ENCODE data around the gene RUNX2.

RUNX2 gene

DNA sequence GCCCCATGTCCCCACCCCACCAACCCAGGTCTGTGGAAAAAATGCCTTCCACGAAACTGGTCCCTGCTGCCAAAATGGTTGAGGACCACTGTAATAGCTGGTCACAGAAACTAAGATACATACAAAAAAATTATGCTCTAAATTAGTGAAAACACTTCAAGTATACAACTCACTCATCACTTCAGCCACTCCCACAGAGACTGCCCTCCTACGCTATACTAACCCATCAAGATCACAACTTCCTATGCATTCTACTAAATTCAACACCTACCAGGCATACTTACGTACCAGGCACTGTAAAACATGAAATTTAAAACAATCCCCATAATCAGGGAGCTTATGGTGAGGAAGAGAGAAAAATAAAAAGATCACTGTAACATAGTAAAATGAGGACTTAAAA, 22.9 kb downstream of the RUNX2 start:
- no peak for DNase-seq (ENCODE audit: low read depth in 2 of 2)

DNA sequence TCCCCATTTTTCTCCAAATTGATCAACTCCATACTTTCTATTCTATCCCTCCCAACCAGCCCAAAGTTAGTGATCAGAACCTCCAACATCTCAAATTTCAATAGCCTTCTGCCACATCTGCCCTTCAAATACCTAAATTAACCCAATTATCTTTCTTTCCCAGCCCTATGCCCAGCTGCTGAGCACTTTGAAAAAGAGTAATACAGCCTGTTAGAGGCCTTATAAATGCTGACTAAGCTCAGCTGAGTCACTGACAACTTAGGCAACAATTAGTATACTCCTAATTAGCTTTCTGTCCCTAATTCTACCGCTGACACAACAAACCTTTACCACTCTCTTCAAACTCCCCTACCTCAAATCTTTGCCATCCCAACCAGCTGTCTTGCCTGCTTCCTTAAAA, 23.5 kb downstream of the RUNX2 start:
- no peak for DNase-seq (ENCODE audit: low read depth in 2 of 2)

DNA sequence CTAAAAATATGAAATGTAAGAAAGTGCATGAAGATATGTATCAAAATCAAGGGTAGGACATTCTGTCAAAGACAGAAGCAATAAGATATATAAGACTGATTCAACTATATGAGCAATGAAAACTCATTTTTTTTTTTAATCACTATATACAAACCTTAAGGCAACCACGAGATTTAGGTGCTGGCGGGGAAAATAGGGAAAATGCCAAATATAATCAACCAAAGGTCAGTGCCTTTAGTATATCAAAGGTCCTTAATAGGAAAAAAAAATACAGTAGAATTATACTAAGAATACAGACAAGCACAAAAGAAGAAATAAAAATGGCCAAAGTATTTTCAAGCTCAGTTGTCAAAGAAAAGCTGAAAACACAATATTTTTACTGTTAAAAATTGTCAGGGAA, 25.5 kb downstream of the RUNX2 start:
- DNase-seq (ENCODE audit: low read depth in 2 of 2): no peak

- no peak for DNase-seq (ENCODE audit: low read depth in 2 of 2)
These were observed 36.3 kb downstream of the RUNX2 start for GRCh38 chr6:45364466-45364865.

- no peak for DNase-seq (ENCODE audit: low read depth in 2 of 2)
These were observed 36.9 kb downstream of the RUNX2 start for GRCh38 chr6:45365036-45365435.

DNA sequence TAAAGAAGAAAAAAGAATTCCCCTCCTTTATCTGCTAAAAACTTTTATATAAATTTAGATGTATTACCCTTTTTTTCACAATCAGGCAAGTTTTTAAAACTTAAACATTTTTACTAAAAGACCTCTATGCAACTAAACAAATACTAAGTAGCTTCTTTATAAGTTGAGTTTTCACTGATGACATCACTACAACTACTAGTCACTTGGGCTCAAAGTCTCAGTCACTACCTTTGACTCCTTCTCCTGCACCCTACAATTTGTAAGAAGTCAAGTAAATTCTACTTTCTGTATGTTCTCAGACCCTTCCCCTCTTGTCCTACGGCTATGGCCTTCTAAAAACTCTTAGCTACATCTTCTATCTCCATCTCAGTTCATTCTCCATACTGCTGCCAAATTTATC, 38.4 kb downstream of the RUNX2 start:
- no peak for DNase-seq (ENCODE audit: low read depth in 2 of 2)

GRCh38 chr6:45367999-45368398, 39.9 kb downstream of the RUNX2 start:
- no peak for DNase-seq (ENCODE audit: low read depth in 2 of 2)

DNA sequence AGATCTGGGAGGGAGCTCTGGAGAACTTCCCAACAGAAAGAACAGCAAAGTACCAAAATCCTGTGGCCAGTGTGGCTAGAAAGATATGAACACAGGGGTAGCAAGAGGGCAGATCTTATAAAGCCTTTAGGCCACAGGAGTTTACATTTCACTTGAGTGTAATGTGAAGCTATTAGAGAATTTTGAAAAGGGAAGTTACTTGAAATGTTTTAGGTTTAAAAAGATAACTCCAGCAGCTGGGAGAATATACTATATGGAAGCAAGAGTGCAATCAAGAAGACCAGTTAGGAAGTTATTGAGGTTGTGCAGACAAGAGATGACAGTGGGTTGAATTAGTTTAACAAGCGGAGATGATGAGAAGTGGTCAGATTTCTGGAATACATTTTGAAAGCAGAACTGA, 41.7 kb downstream of the RUNX2 start:
- no peak for DNase-seq (ENCODE audit: low read depth in 2 of 2)

GRCh38 chr6:45371924-45372573, 43.9 kb downstream of the RUNX2 start:
- no peak for DNase-seq (ENCODE audit: low read depth in 2 of 2)

DNA sequence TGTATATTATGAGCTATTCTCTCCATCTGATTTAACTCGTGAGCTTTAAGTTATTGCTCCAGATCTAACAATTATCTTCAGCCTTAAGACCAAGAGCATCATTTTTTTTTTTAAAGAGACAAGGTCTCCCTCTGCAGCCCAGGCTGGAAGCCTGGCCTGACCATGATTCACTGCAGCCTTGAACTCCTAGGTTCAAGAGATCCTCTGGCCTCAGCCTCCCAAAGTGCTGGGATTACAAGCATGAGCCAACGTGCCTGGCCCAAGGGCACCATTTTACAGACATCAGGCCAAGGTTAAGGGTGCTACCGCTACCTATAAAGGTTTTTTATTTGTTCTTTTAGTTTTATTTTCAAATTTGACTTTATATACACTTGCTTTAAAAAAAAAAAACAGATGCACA, 47.3 kb downstream of the RUNX2 start:
- DNase-seq (ENCODE audit: low read depth in 2 of 2): no peak

- no peak for DNase-seq (ENCODE audit: low read depth in 2 of 2)
These were observed 48.3 kb downstream of the RUNX2 start for GRCh38 chr6:45376310-45377042.

DNA sequence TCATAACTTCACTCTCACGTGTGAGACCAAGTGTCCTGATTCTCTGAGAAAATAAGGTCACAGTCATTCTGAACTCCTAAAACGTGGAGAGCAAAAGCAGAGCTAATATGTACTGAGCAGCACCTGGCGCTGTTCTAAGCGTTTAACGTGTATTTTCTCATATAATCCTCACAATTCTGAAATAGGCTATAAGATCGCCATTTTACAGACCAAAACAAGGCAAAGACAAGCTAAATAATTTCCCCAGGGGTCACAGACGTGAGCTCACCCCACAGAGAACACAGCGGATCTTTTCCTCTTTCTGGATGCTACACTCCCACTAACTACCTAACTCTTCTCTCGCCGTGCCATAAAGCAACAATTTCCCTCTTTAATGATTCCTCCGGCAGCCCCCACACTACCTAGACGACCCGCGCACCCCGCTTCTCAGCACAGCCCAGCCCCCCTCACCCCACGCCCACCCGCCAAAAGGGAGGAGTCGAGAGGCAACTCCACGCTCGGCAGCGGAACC, 49.0 kb downstream of the RUNX2 start:
- peak in 1 of 2 donors; percentile 72 for DNase-seq (ENCODE audit: low read depth in 2 of 2)

GRCh38 chr6:45377554-45378333, 49.6 kb downstream of the RUNX2 start, which contains the start of gene SUPT3H:
TSS of gene SUPT3H (minus strand) at chr6:45377934.
- DNase-seq (ENCODE audit: low read depth in 2 of 2): peak; percentile 81 to 89

- DNase-seq (ENCODE audit: low read depth in 2 of 2): no peak
These were observed 50.3 kb downstream of the RUNX2 start for GRCh38 chr6:45378334-45378926.

GRCh38 chr6:45382391-45382790, 54.3 kb downstream of the RUNX2 start:
- DNase-seq (ENCODE audit: low read depth in 2 of 2): no peak

- DNase-seq (ENCODE audit: low read depth in 2 of 2): no peak
These were observed 58.4 kb downstream of the RUNX2 start for GRCh38 chr6:45386501-45386900.

GRCh38 chr6:45387236-45387635, 59.1 kb downstream of the RUNX2 start:
- DNase-seq (ENCODE audit: low read depth in 2 of 2): no peak

DNA sequence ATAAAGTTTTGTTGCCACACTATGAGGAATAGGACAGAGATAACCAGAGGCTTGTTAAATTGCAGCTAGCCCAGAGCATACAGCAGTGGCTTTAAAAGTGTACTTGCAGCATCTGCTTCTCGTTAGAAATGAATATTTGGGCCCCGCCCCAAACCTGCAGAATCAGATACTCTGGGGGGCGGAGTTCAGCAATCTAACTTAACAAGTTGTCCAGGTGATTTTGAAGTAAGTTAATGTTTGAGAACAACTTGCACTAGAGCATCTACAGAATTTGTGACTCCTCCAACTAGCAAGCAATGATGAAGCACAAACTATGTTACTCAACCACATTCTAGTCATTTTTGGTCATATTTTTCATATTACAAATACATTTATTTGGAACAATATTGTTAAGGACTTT, 60.2 kb downstream of the RUNX2 start:
- DNase-seq (ENCODE audit: low read depth in 2 of 2): no peak

DNA sequence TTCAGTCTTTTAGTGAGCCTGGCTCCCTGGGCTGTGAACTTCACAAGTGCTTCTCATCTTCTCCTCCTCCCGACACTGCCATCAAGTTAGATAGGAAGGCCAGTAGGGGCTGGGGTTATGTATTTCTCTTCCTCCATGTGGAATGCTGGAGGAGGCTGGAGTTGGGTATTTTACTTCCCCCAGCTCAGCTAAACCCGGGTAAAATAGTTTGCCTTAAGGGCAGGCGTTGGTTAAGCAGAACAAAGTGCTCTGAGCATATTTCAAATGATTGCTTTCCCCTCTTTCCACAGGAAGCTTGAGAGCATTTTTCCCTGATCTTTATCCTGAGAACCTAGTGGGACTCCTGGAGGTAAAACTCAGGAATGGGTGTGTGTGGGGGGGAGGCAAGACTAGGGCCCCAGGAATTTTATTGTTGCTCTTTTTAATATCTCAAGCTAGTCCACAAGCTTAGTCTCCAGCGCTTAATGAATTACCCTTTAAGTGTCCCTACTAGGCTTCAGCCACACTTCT, 66.5 kb downstream of the RUNX2 start:
- no peak for DNase-seq (ENCODE audit: low read depth in 2 of 2)

DNA sequence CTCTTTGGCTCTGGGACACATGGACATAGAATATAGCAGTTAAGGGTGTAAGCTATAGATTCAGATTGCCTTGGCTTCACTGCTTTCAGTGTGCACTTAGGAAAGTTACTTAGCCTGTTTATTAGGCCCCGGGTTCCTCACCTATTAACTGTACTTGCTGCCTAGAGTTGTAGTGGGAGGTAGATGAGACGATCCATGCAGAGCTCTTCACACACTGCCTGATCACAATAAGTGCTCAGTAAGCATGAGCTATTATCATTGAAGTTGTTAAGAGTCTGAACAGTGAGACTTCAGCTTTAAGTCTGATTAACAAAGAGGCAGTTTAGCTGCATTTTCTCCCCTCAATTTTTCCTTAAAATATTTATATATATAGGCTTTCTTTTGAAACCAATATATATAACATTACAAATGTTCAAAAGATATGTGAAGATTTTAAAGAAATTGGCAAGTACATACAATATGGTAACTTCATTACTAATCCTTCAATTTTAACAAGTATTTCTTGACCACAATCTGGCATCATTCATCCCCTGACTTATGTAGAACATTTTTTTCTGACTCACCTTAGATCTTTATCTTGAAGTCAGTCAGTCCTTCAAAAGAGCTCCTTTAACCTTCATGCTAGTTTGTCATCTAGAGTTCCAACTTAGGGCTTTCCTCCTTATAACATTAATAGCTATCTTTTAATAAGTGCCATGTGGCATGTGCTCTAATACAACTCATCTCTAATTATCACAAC, 70.1 kb downstream of the RUNX2 start:
- no peak for DNase-seq (ENCODE audit: low read depth in 2 of 2)

DNA sequence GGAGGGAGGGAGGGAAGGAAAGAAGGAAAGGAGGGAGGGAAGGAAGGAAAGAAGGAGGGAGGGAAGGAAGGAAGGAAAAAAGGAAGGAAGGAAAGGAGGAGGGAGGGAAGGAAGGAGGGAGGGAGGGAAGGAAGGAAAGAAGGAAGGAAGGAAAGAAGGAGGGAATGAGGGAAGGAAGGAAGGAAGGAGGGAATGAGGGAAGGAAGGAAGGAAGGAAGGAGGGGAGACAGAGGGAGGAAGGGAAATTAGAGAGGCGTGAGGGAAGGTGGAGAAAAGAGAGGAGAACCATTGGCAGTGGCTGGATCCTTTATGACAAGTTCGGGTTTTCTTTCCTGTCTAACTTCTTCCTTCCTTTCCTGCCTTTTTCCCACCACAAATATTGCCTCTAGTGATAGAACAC, 71.9 kb downstream of the RUNX2 start:
- DNase-seq (ENCODE audit: low read depth in 2 of 2): no peak

Data from stimulated activated CD8-positive, alpha-beta memory T cell treated with anti-CD3 and anti-CD28 coated beads, Interleukin-2, amount 100 ng/mL, for 1 hour (primary cell).